ENCODE data around the gene RSPH4A. TPM values are rescaled to one million over a fixed set of nuclear protein-coding genes. Genes with fewer than 3 reads are reported as not detected.
A peak's percentile ranks its signal among the peaks of the same experiment; 100 is the strongest.

Gene RSPH4A
- total and polyA plus RNA-seq, 2 of the 4 experiments (the other 2 are of a cell fraction): under 0.01 to 0.19 TPM

GRCh38 chr6:116586738-116587137 lies 29.5 kb upstream of the RSPH4A start:
- no peak overlapping the region for H4K91ac ChIP-seq (ENCODE audit: insufficient read depth, low read depth, low read length)
- H3K4me3 ChIP-seq (ENCODE audit: insufficient read depth, low read depth, low read length): no peak overlapping the region
- peaks cover 9 to 15% of the 10 kb centered on the region in 2 experiments; a peak in 3 of 4 replicates for H3K79me1 ChIP-seq (ENCODE audit: low read depth in 1 of 2, low read length in 2 of 2)
- H3K14ac ChIP-seq (replicated peaks; ENCODE audit: low read depth, low read length): no peak overlapping the region
- no peak overlapping the region for H4K8ac ChIP-seq (ENCODE audit: low read depth in 2 of 2, low read length in 2 of 2)
- no peaks in the 10 kb centered on the region for H3K9me1 ChIP-seq (ENCODE audit: insufficient read depth, low read length)
- H4K20me1 ChIP-seq (ENCODE audit: insufficient read depth, low read length): no peaks in the 10 kb centered on the region
- no peak overlapping the region for H3K27ac ChIP-seq (ENCODE audit: insufficient read depth, low read length)
- H3K23ac ChIP-seq (ENCODE audit: low read depth, low read length): no peak overlapping the region
- ATAC-seq (ENCODE audit: low read depth): no peak
- H2BK120ac ChIP-seq (ENCODE audit: low read depth, low read length): no peak overlapping the region
- ChIA-PET CTCF (no interaction called here), POLR2A (ENCODE audit: unreplicated experiment) (no interaction called here)
- WGBS, 2 experiments (ENCODE audit: extremely low coverage in 2 of 2, insufficient read length in 1 of 2): no CpG with 5 or more reads among the region's 2 CpGs
- no peak overlapping the region for H2AK9ac ChIP-seq (replicated peaks; ENCODE audit: low read depth, low read length, poor library complexity)
- BruUV-seq (replicated peaks): no TSS peak
- no peak overlapping the region for H4K5ac ChIP-seq (ENCODE audit: low read depth, low read length)
- H3K4me2 ChIP-seq (ENCODE audit: low read depth, low read length): no peak overlapping the region
- no peak overlapping the region for H3K4ac ChIP-seq (ENCODE audit: low read depth, low read length)
- H2AFZ ChIP-seq (replicated peaks; ENCODE audit: low read length, poor library complexity): no peak overlapping the region
- H2AK5ac ChIP-seq (ENCODE audit: low read depth, low read length): no peak overlapping the region
- H3K9ac ChIP-seq (ENCODE audit: low read depth, low read length): no peak overlapping the region
- H2BK20ac ChIP-seq (ENCODE audit: low read depth, low read length): no peak overlapping the region
- no peaks in the 10 kb centered on the region for H3K4me1 ChIP-seq (ENCODE audit: control insufficient read depth, insufficient read depth, low read length)
- H3K18ac ChIP-seq (ENCODE audit: low read depth, low read length): no peak overlapping the region
- TF ChIP-seq RAD21 (IDR thresholded peaks at IDR 0.05; ENCODE audit: low read length) (no peak), MAFK (IDR thresholded peaks at IDR 0.05; ENCODE audit: low read depth, low read length) (peak; percentile 61)
- in situ Hi-C loops (cut with MboI; ENCODE audit: low sequenced_read_pairs) (no loop called here), intact Hi-C loops (cut with micrococcal nuclease) (loop anchor here (5.0 kb wide), 1 partner anchor 66 kb away; no protein-coding TSS in a partner anchor), dilution Hi-C loops (cut with HindIII; ENCODE audit: low sequenced_read_pairs, unreplicated experiment) (no loop called here)
- H3K36me3 ChIP-seq (ENCODE audit: control insufficient read depth, insufficient read depth, low read length): peaks cover 19% of the 10 kb centered on the region
- H2BK15ac ChIP-seq (ENCODE audit: low read depth, low read length): no peak overlapping the region
- no peaks in the 10 kb centered on the region for H3K27me3 ChIP-seq (ENCODE audit: control insufficient read depth, insufficient read depth, low read length)
- H3K9me3 ChIP-seq (ENCODE audit: control insufficient read depth, insufficient read depth, low read length): no peaks in the 10 kb centered on the region
- no peak for DNase-seq
- H2BK5ac ChIP-seq (ENCODE audit: low read depth, low read length, poor library complexity, severe bottlenecking): no peak overlapping the region
- H3K56ac ChIP-seq (ENCODE audit: extremely low read depth, insufficient read depth, low read length): no peak overlapping the region

Measured in IMR-90 (cell line).